Liver (tissue), 9 donors: ENCODE data around the gene ZC3H12C. TPM values are rescaled to one million over a fixed set of nuclear protein-coding genes. Genes with fewer than 3 reads are reported as not detected.

Experiments used
- DNase-seq: peaks from one replicate; pipeline ENCODE4 v3.0.0-alpha.2; 2017; ENCODE audit warnings: low spot score
- H3K27ac ChIP-seq, 2 donors: one replicate each; pipeline ENCODE4 v1.7.0; 2013; ENCODE audit warnings: inconsistent platforms in 2 of 2, low read length in 2 of 2, control low read depth in 1 of 2, low read depth in 1 of 2, mild to moderate bottlenecking in 1 of 2
- H3K27me3 ChIP-seq, 4 donors: one replicate each; pipeline versions ENCODE4 v1.6.1 to v1.7.0; 2013; ENCODE audit warnings: low read length in 3 of 4, inconsistent platforms in 1 of 4, mild to moderate bottlenecking in 1 of 4, moderate library complexity in 1 of 4; ENCODE audit not compliant: control insufficient read depth in 4 of 4, insufficient read depth in 4 of 4
- H3K36me3 ChIP-seq, 4 donors: one replicate each; pipeline versions ENCODE4 v1.6.1 to v1.7.0; 2013; ENCODE audit warnings: low read length in 3 of 4, mild to moderate bottlenecking in 3 of 4, low read depth in 1 of 4, moderate library complexity in 1 of 4; ENCODE audit not compliant: control insufficient read depth in 4 of 4, insufficient read depth in 3 of 4
- H3K4me1 ChIP-seq, 4 donors: one replicate each; pipeline versions ENCODE4 v1.6.1 to v1.7.0; 2013; ENCODE audit warnings: low read length in 3 of 4, mild to moderate bottlenecking in 3 of 4, moderate library complexity in 1 of 4; ENCODE audit not compliant: control insufficient read depth in 4 of 4, insufficient read depth in 4 of 4
- H3K4me3 ChIP-seq, 3 donors: one replicate each; pipeline versions ENCODE4 v1.6.1 to v1.7.0; 2013; ENCODE audit warnings: low read length in 3 of 3, control low read depth in 1 of 3, low read depth in 1 of 3, mild to moderate bottlenecking in 1 of 3
- H3K9ac ChIP-seq, 2 donors: one replicate each; pipeline ENCODE4 v1.7.0; 2013; ENCODE audit warnings: low read length in 2 of 2, mild to moderate bottlenecking in 2 of 2, moderate library complexity in 2 of 2, control low read depth in 1 of 2, low read depth in 1 of 2
- H3K9me3 ChIP-seq, 4 donors: one replicate each; pipeline versions ENCODE4 v1.6.1 to v1.7.0; 2013; ENCODE audit warnings: low read length in 3 of 4; ENCODE audit not compliant: control insufficient read depth in 4 of 4
- EGR1 ChIP-seq, 2 donors: IDR thresholded peaks; 2 replicates each; pipeline ENCODE4 v1.6.1; 2016 to 2018; ENCODE audit warnings: antibody characterized with exemption in 2 of 2, low read depth in 2 of 2
- FOXA1 ChIP-seq: IDR thresholded peaks from 2 replicates; pipeline ENCODE4 v1.6.1; 2016; ENCODE audit warnings: antibody characterized with exemption
- GABPA ChIP-seq, 2 donors: IDR thresholded peaks in 1 of 2; conservative IDR thresholded peaks in 1 of 2; 2 replicates each; pipeline ENCODE4 v1.6.1; 2016; ENCODE audit warnings: antibody characterized with exemption in 2 of 2, mild to moderate bottlenecking in 1 of 2, moderate library complexity in 1 of 2
- HNF4A ChIP-seq, 2 donors: conservative IDR thresholded peaks; 2 replicates each; pipeline ENCODE4 v1.6.1; 2016; ENCODE audit warnings: antibody characterized with exemption in 2 of 2, mild to moderate bottlenecking in 2 of 2
- JUND ChIP-seq, 2 donors: IDR thresholded peaks; 2 replicates each; pipeline ENCODE4 v1.6.1; 2016; ENCODE audit warnings: antibody characterized with exemption in 2 of 2
- NR2F2 ChIP-seq: IDR thresholded peaks from 2 replicates; pipeline ENCODE4 v1.6.1; 2016; ENCODE audit warnings: antibody characterized with exemption
- RAD21 ChIP-seq, 2 donors: IDR thresholded peaks; 2 replicates each; pipeline ENCODE4 v1.6.1; 2016; ENCODE audit warnings: antibody characterized with exemption in 2 of 2, mild to moderate bottlenecking in 2 of 2
- SP1 ChIP-seq: IDR thresholded peaks from 2 replicates; pipeline ENCODE4 v1.6.1; 2018; ENCODE audit warnings: antibody characterized with exemption, mild to moderate bottlenecking
- TAF1 ChIP-seq: conservative IDR thresholded peaks from 2 replicates; pipeline ENCODE4 v1.6.1; 2016; ENCODE audit warnings: antibody characterized with exemption, mild to moderate bottlenecking
- YY1 ChIP-seq: IDR thresholded peaks from 2 replicates; pipeline ENCODE4 v1.6.1; 2016; ENCODE audit warnings: antibody characterized with exemption, mild to moderate bottlenecking
- ZBTB33 ChIP-seq: IDR thresholded peaks from 2 replicates; pipeline ENCODE4 v1.6.1; 2016; ENCODE audit warnings: antibody characterized with exemption
- WGBS: extraction: QIAGEN DNeasy Blood & Tissue Kit; methylation state at CpG from one replicate; pipeline ENCODE4 v1.1.7; 2013; 5-methylcytosine and 5-hydroxymethylcytosine counted together
- polyA plus RNA-seq, 2 donors: library from polyadenylated mRNA; stranded (reverse) in 1 of 2; unstranded in 1 of 2; fragments of 200-250 nt in 1 of 2; fragments of >200 nt in 1 of 2; fragmentation: Nextera tagmentation in 1 of 2; extraction: Ambion mirVana in 1 of 2; gene quantifications; one replicate each; pipeline versions ENCODE4 v1.2.1 to v1.2.3, GENCODE V29; 2013 to 2015
- total RNA-seq, 2 donors: library from RNA; depleted of rRNA; stranded (reverse); fragments of >200 nt; gene quantifications; one replicate each; pipeline ENCODE4 v1.2.3, GENCODE V29; 2014
- TF ChIP-seq, protein P1 (sequence below): IDR thresholded peaks from 2 replicates; pipeline ENCODE4 v1.6.1; 2016; ENCODE audit warnings: antibody characterized with exemption
- TF ChIP-seq, protein P2 (sequence below): fragments of 150-350 bp; IDR thresholded peaks from 2 replicates; pipeline ENCODE4 v1.5.1; 2017; ENCODE audit warnings: improper control_type of control experiment, low read depth, low read length; ENCODE audit not compliant: missing input control
- donor health status: healthy.
- donor health status: healthy.
- donor health status: healthy.
- donor health status: healthy.
- donor health status: healthy.

The ZC3H12C gene
- 1 to 10 TPM; 3.3 to 9.6 TPM for total RNA-seq
- 1 to 10 TPM in 1 of 2 donors, under 1 TPM in 1; 0.92 to 1.3 TPM for polyA plus RNA-seq

GRCh38 chr11:110092515-110093406 is at the start of gene ZC3H12C:
Gene ZC3H12C, plus strand, starts transcription at chr11:110093392. Its CDS starts 20 bp downstream, at chr11:110093412.
- Histone ChIP-seq H3K4me3 (peak within 1 kb of the TSS; percentile 79 to 88 (median 86)), H3K9me3 (no peaks in the 10 kb centered on the region), H3K27me3 (no peaks in the 10 kb centered on the region), H3K9ac (peak within 1 kb of the TSS; percentile 43 to 73), H3K36me3 (no peaks in the 10 kb centered on the region), H3K27ac (peak within 1 kb of the TSS; percentile 89 to 90), H3K4me1 (peaks cover 1 to 24% (median 12%) of the 10 kb centered on the region in 4 donors)
- under 1% methylated on average over 110 of the region's 110 CpGs for WGBS
- DNase-seq: peak; percentile 70
- TF ChIP-seq TAF1: peak; percentile 46
- TF ChIP-seq YY1: peak; percentile 35
- TF ChIP-seq FOXA1: no peak
- TF ChIP-seq, protein P1, sequence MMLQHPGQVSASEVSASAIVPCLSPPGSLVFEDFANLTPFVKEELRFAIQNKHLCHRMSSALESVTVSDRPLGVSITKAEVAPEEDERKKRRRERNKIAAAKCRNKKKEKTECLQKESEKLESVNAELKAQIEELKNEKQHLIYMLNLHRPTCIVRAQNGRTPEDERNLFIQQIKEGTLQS: no peak
- TF ChIP-seq, protein P2, sequence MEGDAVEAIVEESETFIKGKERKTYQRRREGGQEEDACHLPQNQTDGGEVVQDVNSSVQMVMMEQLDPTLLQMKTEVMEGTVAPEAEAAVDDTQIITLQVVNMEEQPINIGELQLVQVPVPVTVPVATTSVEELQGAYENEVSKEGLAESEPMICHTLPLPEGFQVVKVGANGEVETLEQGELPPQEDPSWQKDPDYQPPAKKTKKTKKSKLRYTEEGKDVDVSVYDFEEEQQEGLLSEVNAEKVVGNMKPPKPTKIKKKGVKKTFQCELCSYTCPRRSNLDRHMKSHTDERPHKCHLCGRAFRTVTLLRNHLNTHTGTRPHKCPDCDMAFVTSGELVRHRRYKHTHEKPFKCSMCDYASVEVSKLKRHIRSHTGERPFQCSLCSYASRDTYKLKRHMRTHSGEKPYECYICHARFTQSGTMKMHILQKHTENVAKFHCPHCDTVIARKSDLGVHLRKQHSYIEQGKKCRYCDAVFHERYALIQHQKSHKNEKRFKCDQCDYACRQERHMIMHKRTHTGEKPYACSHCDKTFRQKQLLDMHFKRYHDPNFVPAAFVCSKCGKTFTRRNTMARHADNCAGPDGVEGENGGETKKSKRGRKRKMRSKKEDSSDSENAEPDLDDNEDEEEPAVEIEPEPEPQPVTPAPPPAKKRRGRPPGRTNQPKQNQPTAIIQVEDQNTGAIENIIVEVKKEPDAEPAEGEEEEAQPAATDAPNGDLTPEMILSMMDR: peak; percentile 57
- no peak for TF ChIP-seq HNF4A (conservative IDR thresholded peaks at IDR 0.05)
- no peak for TF ChIP-seq NR2F2
- no peak for TF ChIP-seq EGR1 (IDR thresholded peaks at IDR 0.05; ENCODE audit: low read depth in 2 of 2)
- TF ChIP-seq SP1: peak; percentile 25
- TF ChIP-seq GABPA (IDR thresholded peaks at IDR 0.05 in 1 of 2, conservative IDR thresholded peaks at IDR 0.05 in 1 of 2): no peak
- TF ChIP-seq ZBTB33: no peak
- TF ChIP-seq RAD21 (IDR thresholded peaks at IDR 0.05): peak; percentile 21 to 53
- TF ChIP-seq JUND (IDR thresholded peaks at IDR 0.05): no peak

DNA sequence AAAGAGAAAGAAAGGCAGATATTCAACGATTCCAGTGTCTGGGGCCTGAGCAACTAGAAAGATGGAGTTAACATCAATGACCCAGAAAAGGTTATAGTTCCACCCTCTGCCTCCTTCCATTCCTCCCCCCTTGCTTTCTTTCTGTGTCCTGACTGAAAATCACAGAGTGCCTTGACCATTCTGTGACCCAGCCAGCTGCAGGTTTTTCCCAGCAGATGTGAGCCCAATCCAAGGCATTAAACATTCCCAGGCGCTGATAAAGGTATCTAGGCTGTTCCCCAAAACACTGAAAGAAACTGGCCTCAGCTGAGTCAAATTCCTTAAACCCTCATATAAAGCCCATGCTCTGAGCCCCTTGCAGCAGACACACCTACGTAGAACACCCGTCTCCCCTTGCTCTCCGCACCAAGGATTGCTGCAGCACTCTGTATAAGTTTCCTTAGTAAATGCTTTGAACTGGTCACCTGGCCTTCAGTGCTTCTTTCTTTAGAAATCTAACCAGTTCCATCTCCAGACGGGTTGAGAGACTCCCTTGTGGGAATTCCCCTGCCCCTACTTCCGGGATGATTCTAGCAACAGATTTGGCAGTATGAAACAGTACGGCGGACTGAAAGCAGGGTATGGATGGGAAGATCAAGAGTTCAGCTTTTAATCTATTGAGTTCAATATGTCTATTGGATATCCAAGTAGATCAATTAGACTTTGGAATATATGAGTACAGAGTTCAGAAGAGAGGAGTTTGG is 48.8 kb upstream of the ZC3H12C start:
- no peaks in the 10 kb centered on the region for H3K4me1 ChIP-seq
- H3K9ac ChIP-seq: no peak overlapping the region
- no peak overlapping the region for H3K27ac ChIP-seq
- WGBS: 88% methylated on average over 9 of the region's 9 CpGs
- no peaks in the 10 kb centered on the region for H3K36me3 ChIP-seq
- no peaks in the 10 kb centered on the region for H3K27me3 ChIP-seq
- peaks cover 0 to 5% (median 3%) of the 10 kb centered on the region in 4 donors for H3K9me3 ChIP-seq
- TF ChIP-seq, protein P1: no peak
- TF ChIP-seq YY1 (no peak), TAF1 (no peak)
- H3K4me3 ChIP-seq: no peak overlapping the region
- DNase-seq: no peak
